HT-29 (cell line): ENCODE data around the gene TPM2. TPM values are rescaled to one million over a fixed set of nuclear protein-coding genes. Genes with fewer than 3 reads are reported as not detected.
"Not testable (repeated sequence)": the region's sequence is repeated elsewhere in the genome, so short reads cannot be mapped to it uniquely, and the experiment has no call there.

Experiments
- DNase-seq: peaks from one replicate; pipeline ENCODE4 v3.0.0-alpha.2; 2015; ENCODE audit warnings: low spot score
- total RNA-seq: library from RNA; depleted of rRNA; stranded (reverse); fragments of >200 nt; shearing (Covaris generic); gene quantifications from 2 replicates; pipeline ENCODE4 v1.2.3, GENCODE V29; 2014

Gene TPM2
- total RNA-seq, 1 experiment from 2014 or later: 69.8 TPM

DNA sequence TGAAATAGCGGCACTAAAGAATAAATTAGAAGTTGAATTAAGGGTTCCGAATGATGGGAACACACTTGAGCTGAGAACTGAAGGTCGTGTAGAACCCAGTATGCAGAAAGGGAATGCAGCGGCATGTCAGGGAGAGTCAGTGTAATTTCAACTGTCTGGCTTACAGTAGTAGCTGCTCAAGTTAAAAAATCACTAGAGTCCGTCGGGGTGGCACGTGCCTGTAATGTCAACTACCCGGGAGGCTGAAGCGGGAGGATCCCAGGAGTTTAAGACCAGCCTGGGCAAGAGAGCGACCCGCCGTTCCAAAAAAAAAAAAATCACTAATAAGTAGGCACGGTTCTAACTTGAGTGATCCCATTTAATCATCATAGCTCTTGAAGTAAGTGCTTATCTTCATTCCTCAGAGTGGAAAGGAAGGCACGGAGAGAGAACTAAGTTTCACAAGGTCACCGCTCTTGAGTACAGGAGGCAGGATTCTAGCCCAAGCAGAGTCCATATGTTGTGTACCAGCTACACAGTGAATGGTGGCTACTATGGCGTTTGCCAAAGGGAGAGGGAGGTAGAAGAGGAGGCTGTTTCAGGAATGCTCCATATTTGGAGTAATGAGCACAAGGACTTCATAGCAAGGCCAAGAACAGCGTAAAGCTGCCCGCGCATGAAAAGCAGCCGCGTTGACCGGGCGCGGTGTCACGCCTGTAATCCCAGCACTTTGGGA, 32.7 kb downstream of the TPM2 start:
- no peak for DNase-seq

DNA sequence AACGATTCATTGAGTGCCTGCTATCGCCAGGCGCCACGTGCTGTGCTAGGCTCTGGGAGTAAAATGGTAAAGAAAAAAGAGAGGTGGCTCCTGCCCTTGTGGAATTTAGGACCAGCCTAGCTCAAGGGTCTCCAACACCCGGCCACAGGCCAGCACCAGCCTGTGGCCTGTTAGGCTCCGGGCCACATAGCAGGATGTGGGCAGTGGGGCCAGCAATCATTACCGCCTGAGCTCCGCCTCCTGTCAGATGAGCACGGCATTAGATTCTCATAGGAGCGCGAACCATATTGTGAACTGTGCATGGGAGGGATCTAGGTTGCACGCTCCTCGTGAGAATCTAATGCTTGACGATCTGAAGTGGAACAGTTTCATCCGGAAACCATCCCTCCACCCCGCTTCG, 33.4 kb downstream of the TPM2 start:
- DNase-seq: no peak

DNA sequence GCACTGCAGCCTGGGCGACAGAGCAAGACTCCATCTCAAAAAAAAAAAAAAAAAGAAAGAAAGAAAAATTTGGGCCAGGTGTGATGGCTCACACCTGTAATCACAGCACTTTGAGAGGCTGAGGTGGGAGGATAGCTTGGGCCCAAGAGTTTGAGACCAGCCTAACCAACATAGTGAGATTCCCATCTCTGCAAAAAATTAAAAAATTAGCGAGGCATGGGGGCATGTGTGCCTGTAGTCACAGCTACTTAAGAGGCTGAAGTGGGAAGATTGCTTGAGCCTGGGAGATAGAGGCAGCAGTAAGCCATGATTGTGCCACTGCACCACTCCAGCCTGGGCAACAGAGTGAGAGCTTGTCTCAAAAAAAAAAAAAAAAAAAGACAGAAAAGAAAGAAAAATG, 36.1 kb downstream of the TPM2 start:
- no peak for DNase-seq

DNA sequence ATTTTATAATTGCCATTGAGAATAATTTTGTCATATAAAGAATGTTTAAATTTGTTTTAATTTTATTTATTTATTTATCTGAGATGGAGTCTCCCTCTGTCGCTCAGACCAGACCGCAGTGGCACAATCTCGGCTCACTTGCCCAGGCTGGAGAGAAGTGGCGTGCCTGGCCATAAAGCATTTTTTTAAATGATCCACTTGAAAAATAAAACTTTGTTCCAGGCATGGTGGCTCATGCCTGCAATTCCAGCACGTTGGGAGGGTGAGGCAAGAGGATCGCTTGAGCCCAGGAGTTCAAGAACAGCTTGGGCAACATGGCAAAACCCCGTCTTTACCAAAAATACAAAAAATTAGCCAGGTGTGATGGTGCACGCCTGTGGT, 36.9 kb downstream of the TPM2 start:
- DNase-seq: no peak

DNA sequence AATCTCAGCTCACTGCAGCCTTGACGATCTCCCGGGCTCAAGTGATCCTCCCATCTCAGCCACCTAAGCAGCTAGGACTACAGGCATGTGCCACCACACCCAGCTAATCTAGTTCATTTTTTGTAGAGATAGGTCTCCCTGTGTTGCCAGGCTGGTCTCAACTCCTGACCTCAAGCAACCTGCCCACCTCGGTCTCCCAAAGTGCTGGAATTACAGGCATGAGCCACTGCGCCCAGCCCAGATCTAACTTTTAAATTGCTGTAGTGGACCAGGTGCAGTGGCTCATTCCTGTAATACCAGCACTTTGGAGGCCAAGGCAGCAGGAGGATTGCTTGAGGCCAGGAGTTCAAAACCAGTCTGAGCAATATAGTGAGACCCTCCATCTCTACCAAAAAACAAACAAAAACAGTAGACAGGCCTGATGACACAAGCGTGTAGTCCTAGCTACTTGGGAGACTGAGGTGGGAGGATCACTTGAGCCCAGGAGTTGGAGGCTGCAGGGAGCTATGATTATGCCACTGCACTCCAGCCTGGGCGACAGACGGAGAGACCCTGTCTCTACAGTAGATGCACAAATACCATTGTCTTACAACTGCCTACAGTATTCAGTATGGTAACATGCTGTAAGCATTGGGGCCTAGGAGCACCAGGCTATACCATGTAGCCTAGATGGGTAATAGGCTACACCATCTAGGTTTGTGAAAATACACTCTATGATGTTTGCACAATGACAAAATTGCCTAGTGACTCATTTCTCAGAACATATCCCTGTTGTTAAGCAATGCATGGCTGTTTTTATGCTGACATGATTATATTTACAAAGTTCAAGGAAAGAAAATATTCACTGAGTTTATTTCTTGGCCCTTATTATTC, 37.5 kb downstream of the TPM2 start:
- DNase-seq: peak; percentile 14

DNA sequence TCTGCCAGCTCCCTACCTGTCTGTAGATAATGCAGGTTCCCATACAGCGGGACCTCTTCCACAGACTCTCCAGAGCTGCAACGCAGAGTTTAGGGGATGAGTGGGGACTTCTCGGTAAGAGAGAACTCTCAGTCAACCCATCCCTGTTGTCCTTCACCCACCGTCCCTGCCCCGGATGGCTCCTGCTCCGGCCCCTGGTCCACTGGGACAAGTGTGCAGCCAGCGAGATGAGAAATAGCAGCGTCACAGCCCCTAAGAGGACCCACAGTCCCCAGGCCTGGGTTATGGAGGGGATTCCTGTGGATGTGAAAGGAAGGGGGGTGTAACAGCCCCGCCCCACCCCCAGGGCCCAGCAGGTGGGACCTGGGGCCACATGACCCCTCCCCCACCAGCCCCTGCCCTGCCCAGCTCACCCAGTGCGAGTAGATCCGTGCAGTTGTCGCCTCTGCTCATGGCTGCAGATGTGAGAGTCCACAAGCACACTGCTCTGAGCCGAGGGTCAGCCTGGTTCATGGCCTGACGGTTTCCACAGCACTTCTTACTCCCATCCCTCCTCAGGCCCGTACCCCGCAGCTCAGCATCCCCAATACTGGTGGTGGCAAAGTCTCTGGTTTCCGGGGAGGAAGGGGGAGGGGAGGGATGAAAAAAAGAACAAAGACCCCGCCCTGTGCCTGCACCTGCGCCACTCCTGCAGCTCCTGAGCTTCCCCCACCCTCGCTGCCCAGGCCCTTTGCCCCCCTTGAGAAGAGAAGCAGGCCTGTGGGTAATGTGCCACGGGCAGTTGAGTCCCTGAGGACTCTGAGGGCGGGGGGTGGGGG, 39.2 kb downstream of the TPM2 start, which contains the start of gene SIT1:
TSS of gene SIT1 (minus strand) at position 591 of the 818 bp plus-strand sequence. CDS start at position 513, 78 bp downstream.
- no peak for DNase-seq

DNA sequence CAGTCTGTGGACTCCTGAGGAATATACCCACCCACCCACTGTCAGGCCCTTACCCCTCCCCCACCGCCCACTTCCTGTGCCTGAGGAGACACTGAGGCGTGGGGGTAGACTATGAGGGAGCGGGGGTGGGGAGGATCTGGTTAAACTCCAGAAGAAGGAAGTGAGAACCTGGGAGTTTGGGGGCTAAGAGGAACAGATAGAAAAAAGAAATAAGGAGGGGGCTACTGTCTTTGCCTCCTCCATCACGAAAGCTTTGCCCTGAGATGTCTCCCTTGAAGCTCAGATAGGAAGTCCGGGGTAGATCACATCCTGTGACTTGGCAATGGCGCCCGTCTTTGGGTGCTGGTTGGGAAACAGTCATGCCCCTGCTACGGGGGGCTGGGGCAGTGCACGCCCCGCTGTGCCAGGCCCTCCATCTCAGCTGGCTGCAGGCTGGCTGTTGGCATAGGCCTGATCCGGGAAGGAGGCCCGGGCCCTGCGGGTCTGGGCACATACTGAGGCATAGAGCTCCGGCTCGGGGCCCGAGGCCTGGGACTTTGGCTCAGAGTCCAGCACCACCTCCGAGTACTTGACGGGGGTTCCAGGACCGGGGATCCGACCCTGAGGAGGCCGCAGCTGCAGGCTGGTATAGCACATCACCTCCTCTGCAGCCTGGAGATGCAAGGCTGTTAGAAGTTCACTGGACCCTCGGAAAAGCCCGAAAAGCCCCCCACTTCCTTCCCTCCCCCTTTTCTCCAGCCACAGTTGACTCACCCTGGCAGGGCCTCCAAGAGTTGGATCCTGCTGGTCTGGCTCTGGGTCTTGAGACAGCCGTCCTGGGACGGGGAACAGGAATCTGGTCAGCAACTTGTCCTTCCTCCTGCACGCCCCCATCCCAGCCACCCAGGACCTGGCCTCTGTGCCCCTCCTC, 40.0 kb downstream of the TPM2 start:
- no peak for DNase-seq

DNA sequence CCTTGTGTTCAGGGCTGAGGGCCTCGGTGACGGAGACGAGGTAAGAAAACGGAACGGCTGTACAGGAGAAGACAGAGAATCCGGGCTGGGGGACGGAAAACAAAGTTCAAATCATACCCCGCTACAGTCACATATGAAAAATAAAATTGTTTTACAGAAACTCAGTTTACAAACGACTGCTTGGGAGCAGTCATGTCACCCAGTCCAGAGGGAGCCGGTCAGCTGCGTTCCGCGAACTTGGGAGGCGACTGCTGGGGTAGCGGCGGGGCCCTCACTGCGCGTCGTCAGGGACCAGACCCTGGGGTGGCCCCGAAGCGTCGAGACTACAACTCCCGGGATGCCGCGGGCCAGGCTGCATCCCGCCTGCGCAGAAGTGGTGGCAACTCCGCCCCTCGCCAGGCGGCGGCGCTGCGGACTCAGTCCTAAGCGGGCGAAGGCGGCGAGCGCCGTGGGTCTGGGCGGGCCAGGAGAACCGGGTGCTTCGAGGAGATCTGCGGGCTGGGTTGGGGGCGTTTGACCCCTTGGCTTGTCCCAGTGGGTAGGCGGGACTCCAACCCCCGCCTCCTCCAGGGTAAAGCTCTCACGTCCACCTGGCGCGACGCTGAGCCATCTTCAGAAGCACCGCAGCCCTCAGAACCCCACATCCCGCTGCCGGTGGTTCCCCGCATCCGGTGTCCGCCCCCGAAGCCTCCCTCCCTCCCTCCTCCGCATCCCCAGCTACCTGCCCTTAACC, 43.0 kb downstream of the TPM2 start:
- peak; percentile 95 for DNase-seq

DNA sequence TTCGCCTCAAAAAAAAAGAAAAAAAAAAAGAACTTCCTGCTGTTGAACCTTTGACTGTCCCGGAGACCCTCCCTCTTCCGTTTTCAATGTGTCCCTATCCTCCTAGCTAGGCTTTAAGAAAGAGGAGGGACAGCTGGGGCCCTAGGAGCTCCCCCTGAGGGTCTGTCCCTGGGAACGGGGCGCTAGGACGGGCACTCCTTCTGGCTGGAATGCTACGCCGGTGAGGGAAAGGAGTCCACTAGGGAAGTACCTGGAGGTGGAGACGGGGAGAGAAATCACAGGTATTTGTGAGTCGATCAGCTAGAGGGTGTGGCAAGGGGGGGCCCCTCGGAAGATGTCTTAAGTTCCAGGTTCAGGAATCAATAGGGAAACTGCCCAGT, 43.6 kb downstream of the TPM2 start:
- DNase-seq: peak; percentile 67

DNA sequence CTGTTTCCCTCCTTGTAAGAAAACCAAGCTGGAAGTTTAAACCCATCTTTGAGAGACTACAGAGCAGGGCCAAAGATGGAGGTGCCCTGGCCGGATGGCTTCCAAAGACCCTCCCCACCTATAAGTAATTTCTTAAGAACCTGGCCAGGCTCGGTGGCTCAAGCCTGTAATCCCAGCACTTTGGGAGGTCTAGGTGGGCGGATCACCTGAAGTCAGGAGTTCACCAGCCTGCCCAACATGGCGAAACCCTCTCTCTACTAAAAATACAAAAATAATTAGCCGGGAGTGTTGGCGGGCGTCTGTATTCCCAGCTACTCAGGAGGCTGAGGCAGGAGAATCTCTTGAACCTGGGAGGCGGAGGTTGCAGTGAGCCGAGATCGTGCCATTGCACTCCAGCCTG, 44.0 kb downstream of the TPM2 start:
- DNase-seq: not testable (repeated sequence)

DNA sequence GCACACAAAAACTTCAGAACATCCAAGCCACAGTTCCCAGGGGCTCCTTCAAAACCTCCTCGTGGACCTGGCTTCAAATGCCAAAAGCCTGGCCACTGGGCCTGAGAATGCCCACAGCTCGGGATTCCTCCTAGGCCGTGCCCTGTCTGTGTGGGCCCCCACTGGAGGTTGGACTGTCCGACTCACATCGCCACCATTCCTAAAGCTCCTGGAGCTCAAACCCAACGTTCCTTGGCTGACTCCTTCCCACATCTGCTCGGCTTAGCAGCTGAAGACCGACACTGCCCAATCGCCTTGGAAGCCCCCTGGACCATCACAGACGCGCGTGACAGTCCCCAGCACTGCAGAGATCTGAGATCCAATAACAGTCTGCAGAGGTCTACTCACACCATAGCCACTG, 46.7 kb downstream of the TPM2 start:
- DNase-seq: no peak

DNA sequence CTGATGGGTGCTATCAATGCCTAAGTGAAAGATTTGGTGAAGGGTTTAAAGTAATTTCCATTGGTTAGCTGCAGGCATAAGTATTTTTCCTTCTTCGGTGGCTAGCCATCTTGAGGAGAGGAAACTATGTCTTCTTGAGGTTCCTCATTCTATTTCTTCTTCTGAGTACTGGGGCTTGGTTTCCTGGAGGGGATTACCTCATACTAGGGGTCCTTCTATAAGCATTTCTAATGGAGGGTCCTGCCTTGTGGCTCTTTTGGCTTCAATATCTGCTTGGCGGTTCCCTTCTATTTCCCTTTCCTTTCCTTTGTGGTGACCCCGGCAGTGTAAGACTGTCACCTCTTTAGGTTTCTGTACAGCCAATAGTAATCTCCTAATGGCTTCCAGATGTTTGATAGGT, 48.2 kb downstream of the TPM2 start:
- not testable (repeated sequence) for DNase-seq

DNA sequence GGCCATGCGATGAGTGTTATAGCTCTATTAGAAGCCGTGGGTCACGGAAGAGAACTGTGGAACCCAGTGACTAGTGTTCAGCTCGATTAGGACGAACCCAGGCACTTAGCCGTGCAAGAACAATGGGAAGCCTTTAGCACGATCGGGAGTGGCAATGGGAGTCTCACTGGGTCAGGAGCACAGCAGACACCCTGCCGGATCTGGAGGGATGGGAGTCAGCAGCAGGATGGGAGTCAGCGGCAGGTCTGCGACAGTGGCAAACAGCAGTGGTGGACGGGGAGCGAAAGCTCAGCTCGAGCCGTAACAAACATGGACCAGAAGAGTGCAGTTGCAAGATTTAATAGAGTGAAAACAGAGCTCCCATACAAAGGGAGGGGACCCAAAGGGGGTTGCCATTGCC, 49.3 kb downstream of the TPM2 start:
- not testable (repeated sequence) for DNase-seq

DNA sequence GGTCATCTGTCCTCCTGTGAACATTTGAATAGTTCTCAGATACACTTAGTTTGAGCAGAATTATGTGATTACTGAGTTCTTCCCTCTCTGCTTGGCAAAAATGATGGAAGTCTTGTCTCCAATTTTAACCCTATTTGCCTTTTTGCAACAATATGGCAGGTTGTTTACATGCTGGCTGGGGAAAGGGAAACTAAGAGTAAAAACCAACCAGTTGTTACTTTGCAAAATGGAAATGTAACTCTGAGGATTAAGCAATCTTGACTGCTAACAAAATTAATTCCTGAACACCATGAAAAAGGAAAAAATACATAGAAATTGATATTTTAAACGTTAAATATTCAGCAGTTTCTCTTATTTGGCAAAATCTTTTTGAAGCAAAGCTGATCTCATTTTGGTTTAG, 50.1 kb downstream of the TPM2 start:
- DNase-seq: no peak

DNA sequence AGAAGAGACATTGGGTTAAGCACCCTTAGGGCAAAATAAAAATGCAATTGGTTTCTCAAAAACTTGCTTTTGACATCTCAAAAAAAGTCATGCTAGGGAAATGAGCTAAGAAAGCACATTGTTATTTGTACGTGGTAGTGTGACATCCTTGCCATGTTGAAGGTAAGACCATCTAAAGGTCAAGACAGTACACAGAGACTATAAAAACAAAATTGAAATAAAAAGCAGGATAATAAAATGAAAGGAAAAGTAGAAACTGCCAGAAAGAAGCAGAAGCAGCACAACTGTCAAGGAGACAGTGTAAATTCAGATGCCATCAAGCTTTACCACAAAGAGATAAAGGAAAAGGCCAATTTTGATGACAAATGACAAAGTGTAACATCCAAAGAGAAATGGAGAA, 50.5 kb downstream of the TPM2 start:
- DNase-seq: not testable (repeated sequence)

DNA sequence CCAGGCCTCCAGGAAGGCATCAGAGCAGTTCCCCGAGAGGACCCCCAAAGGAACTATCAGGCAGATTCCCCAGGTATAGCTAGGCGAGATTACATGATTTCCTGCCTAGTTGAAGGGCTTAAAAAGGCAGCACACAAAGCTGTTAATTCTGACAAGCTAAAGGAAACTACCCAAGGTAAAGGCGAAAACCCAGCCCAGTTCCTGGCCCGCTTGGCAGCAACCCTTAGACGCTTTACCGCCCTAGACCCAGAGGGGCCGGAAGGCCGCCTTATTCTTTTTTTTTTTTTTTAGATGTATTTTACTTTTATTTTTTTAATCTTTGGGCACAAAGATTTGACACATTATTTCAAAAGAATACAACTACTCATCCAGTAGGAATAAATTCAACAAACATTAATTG, 51.0 kb downstream of the TPM2 start:
- not testable (repeated sequence) for DNase-seq

DNA sequence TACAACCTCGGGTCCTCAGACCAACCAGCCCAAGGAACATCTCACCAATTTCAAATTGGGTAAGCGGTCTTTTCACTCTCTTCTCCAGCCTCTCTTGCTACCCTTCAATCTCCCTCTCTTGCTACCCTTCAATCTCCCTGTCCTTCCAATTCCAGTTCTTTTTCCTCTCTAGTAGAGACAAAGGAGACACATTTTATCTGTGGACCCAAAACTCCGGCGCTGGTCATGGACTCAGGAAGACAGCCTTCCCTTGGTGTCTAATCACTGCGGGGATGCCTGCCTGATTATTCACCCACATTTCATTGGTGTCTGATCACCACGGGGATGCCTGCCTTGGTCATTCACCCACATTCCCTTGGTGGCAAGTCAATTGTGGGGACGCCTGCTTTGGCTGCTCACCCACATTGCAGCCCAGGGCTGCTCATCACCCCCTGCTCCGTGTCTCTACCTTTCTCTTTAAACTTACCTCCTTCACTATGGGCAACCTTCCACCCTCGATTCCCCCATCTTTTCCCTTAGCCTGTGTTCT, 52.2 kb downstream of the TPM2 start:
- DNase-seq: not testable (repeated sequence)

DNA sequence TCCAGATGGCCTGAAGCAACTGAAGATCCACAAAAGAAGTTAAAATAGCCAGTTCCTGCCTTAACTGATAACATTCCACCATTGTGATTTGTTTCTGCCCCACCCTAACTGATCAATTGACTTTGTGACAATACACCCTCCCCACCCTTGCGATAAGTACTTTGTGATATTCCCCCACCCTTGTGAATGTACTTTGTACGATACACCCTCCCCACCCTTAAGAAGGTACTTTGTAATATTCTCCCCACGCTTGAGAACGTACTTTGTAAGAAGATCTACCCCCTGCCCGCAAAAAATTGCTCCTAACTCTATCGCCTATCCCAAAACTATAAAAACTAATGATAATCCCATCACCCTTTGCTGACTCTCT, 52.9 kb downstream of the TPM2 start:
- DNase-seq: not testable (repeated sequence)

DNA sequence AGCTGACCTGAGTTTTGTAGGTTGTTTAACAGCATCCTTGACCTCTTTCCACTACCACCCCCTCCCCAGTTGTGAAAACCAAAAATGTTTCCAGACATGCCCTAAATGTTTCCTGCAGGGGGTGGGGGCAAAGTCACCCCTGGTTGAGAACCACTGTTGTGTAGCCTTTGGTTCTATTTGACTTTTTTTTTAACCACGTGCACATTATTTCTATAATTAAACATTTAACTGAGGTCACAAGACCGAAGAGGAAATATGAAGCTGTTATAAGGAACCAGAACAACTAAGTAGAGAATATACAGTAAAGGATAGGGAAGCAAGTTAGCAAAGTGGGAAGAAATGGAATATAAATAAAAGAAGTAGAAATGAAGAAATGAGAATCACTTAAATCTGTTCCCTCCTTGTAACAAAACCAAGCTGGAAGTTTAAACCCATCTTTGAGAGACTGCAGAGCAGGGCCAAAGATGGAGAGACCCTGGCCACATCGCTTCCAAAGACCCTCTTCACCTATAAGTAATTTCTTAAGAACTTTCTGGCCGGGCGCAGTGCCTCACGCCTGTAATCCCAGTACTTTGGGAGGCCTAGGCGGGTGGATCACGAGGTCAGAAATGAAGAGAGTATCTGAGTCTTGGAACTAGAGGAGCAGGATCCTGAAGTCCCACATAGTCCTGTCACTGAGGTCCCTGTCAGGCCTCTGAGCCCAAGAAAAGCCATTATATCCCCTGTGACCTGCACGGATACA, 53.4 kb downstream of the TPM2 start:
- no peak for DNase-seq
